Measurements from ENCODE around the gene CADPS. TPM values are rescaled to one million over a fixed set of nuclear protein-coding genes. Genes with fewer than 3 reads are reported as not detected.

CADPS gene
- total RNA-seq, 1 experiment from 2014 or later = not detected

DNA sequence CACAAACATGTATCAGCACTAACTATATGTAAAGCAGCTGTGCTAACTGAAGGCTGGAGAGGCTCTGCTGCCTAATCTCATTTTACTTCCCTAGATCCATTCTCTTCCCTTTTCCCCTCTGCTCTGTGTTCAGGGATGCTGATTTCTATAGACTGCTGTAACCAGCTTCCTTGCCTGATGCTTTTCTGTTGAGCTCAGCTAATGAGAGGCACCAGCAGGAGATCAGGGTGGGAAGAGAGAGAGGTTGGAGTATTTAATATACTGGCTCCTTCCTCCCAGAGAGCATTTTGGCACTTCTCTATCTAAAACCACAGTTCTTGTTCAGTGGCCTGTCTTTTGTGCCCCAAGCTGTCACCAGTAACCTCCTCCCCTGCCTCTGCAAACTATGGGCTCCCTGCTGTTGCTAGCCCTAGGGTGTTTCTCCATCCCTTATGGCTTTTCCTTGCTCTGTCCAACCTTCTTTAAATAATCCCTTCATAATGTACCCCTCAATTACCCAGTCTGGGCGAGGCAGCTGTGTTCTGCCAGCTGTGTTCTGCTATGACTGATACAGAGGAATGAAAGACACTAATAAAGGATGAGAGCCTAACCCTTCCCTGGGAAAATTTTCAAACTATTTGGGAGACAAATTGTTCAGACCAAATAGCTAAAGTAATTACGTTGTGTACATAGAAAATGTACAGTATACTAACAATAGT, 69.5 kb downstream of the CADPS start:
- Histone ChIP-seq H3K27me3 (ENCODE audit: low read length) (no peaks in the 10 kb centered on the region), H3K27ac (ENCODE audit: low read length) (no peak overlapping the region), H3F3A (ENCODE audit: low read length, unreplicated experiment) (no peaks in the 10 kb centered on the region), H3K79me2 (ENCODE audit: low read length) (no peaks in the 10 kb centered on the region), H2AFZ (ENCODE audit: low read length) (no peak overlapping the region), H3K9me3 (ENCODE audit: low read length) (peaks cover 24% of the 10 kb centered on the region; the same call in 1 of the 2 replicates), H3K9ac (ENCODE audit: low read length) (no peak overlapping the region), H3K36me3 (ENCODE audit: low read depth, low read length) (no peaks in the 10 kb centered on the region), H3K4me3 (ENCODE audit: low read length) (no peak overlapping the region), H3K9me2 (replicated peaks; ENCODE audit: low read length) (no peaks in the 10 kb centered on the region), H4K20me1 (ENCODE audit: low read length) (no peaks in the 10 kb centered on the region), H3K4me1 (ENCODE audit: insufficient read depth, low read length) (no peaks in the 10 kb centered on the region), H3K4me2 (ENCODE audit: low read length) (no peak overlapping the region)
- POLR2A ChIA-PET (ENCODE audit: unreplicated experiment) = no interaction called here
- no peak for DNase-seq
- CTCF ChIA-PET = no interaction called here
- no peak for TF ChIP-seq EZH2phosphoT487 (IDR thresholded peaks at IDR 0.05; ENCODE audit: borderline replicate concordance, low read length)
- no peak for TF ChIP-seq CTCF (conservative IDR thresholded peaks at IDR 0.05; ENCODE audit: low read depth, low read length)
- intact Hi-C loops (cut with micrococcal nuclease) = no loop called here
- no TSS peak for BruUV-seq (replicated peaks)
- ATAC-seq = no peak

GRCh38 chr3:62805106-62805505, 70.1 kb downstream of the CADPS start:
- Histone ChIP-seq H3K36me3 (ENCODE audit: low read depth, low read length) (no peaks in the 10 kb centered on the region), H4K20me1 (ENCODE audit: low read length) (no peaks in the 10 kb centered on the region), H3K27ac (ENCODE audit: low read length) (no peak overlapping the region), H3K9me3 (ENCODE audit: low read length) (peaks cover 24% of the 10 kb centered on the region; the same call in 1 of the 2 replicates), H2AFZ (ENCODE audit: low read length) (no peak overlapping the region), H3K4me3 (ENCODE audit: low read length) (no peak overlapping the region), H3K4me2 (ENCODE audit: low read length) (no peak overlapping the region), H3K9ac (ENCODE audit: low read length) (no peak overlapping the region), H3K27me3 (ENCODE audit: low read length) (no peaks in the 10 kb centered on the region), H3K9me2 (replicated peaks; ENCODE audit: low read length) (no peaks in the 10 kb centered on the region), H3F3A (ENCODE audit: low read length, unreplicated experiment) (no peaks in the 10 kb centered on the region), H3K79me2 (ENCODE audit: low read length) (no peaks in the 10 kb centered on the region), H3K4me1 (ENCODE audit: insufficient read depth, low read length) (no peaks in the 10 kb centered on the region)
- no peak for TF ChIP-seq EZH2phosphoT487 (IDR thresholded peaks at IDR 0.05; ENCODE audit: borderline replicate concordance, low read length)
- no peak for TF ChIP-seq EZH2 (IDR thresholded peaks at IDR 0.05; ENCODE audit: low read length, unreplicated experiment)
- no peak for TF ChIP-seq CTCF (conservative IDR thresholded peaks at IDR 0.05; ENCODE audit: low read depth, low read length)
- ChIA-PET POLR2A (ENCODE audit: unreplicated experiment) (no interaction called here), CTCF (no interaction called here)
- intact Hi-C loops (cut with micrococcal nuclease) = no loop called here
- no peak for DNase-seq
- ATAC-seq = no peak
- no TSS peak for BruUV-seq (replicated peaks)

GRCh38 chr3:62803276-62803675, 71.9 kb downstream of the CADPS start:
- Histone ChIP-seq H3K4me1 (ENCODE audit: insufficient read depth, low read length) (no peaks in the 10 kb centered on the region), H3F3A (ENCODE audit: low read length, unreplicated experiment) (no peaks in the 10 kb centered on the region), H3K79me2 (ENCODE audit: low read length) (no peaks in the 10 kb centered on the region), H3K27me3 (ENCODE audit: low read length) (no peaks in the 10 kb centered on the region), H3K36me3 (ENCODE audit: low read depth, low read length) (no peaks in the 10 kb centered on the region), H4K20me1 (ENCODE audit: low read length) (no peaks in the 10 kb centered on the region), H3K4me2 (ENCODE audit: low read length) (no peak overlapping the region), H3K27ac (ENCODE audit: low read length) (no peak overlapping the region), H3K9me2 (replicated peaks; ENCODE audit: low read length) (no peaks in the 10 kb centered on the region), H3K9ac (ENCODE audit: low read length) (no peak overlapping the region), H3K4me3 (ENCODE audit: low read length) (no peak overlapping the region), H3K9me3 (ENCODE audit: low read length) (peaks cover 8% of the 10 kb centered on the region; the same call in 1 of the 2 replicates), H2AFZ (ENCODE audit: low read length) (no peak overlapping the region)
- TF ChIP-seq EZH2phosphoT487 (IDR thresholded peaks at IDR 0.05; ENCODE audit: borderline replicate concordance, low read length) = no peak
- no peak for TF ChIP-seq CTCF (conservative IDR thresholded peaks at IDR 0.05; ENCODE audit: low read depth, low read length)
- TF ChIP-seq EZH2 (IDR thresholded peaks at IDR 0.05; ENCODE audit: low read length, unreplicated experiment) = no peak
- no peak for ATAC-seq
- ChIA-PET CTCF (no interaction called here), POLR2A (ENCODE audit: unreplicated experiment) (no interaction called here)
- no peak for DNase-seq
- intact Hi-C loops (cut with micrococcal nuclease) = no loop called here
- BruUV-seq (replicated peaks) = no TSS peak
